Right lobe of liver (tissue), 6 donors: ENCODE data around the gene DGKI. TPM values are rescaled to one million over a fixed set of nuclear protein-coding genes. Genes with fewer than 3 reads are reported as not detected.

ENCODE experiments used
- ATAC-seq, 4 donors: fragments of 200-7000 bp; cut with Tn5 transposase; one replicate each; pipeline ENCODE4 v1.9.1; 2020; ENCODE audit warnings: mild to moderate bottlenecking in 4 of 4, moderate library complexity in 4 of 4
- DNase-seq, 3 donors: peaks; one replicate each; pipeline ENCODE4 v3.0.0-alpha.2; 2020
- H3K27ac ChIP-seq, 3 donors: fragments of 200-600 bp; one replicate each; pipeline ENCODE4 v1.8.0; 2022
- H3K27me3 ChIP-seq, 2 donors: fragments of 200-600 bp; one replicate each; pipeline ENCODE4 v1.8.0; 2022
- H3K36me3 ChIP-seq, 4 donors: fragments of 200-600 bp; sonication (generic) in 1 of 4; one replicate each; pipeline versions ENCODE4 v1.5.1 to v1.8.0; 2017 to 2022; ENCODE audit warnings: control low read depth in 1 of 4
- H3K4me1 ChIP-seq, 4 donors: fragments of 200-600 bp; sonication (generic) in 1 of 4; one replicate each; pipeline versions ENCODE4 v1.5.1 to v1.8.0; 2017 to 2022; ENCODE audit warnings: control low read depth in 1 of 4
- H3K4me3 ChIP-seq, 3 donors: fragments of 200-600 bp; one replicate each; pipeline ENCODE4 v1.8.0; 2022
- H3K9me3 ChIP-seq, 4 donors: fragments of 200-600 bp; sonication (generic) in 1 of 4; one replicate each; pipeline versions ENCODE4 v1.5.1 to v1.8.0; 2017 to 2022; ENCODE audit warnings: control low read depth in 1 of 4
- CTCF ChIP-seq, 4 donors: fragments of 200-600 bp in 3 of 4; fragments of 450-650 bp in 1 of 4; IDR thresholded peaks; one replicate each; pipeline versions ENCODE4 v1.5.1 to v1.8.0; 2016 to 2022; ENCODE audit warnings: antibody characterized with exemption in 4 of 4, mild to moderate bottlenecking in 2 of 4
- POLR2A ChIP-seq: fragments of 450-650 bp; IDR thresholded peaks from one replicate; pipeline ENCODE4 v1.6.1; 2017; ENCODE audit warnings: antibody characterized with exemption, mild to moderate bottlenecking
- WGBS: methylation state at CpG from one replicate; pipeline ENCODE4 v1.1.6; 2018; ENCODE audit warnings: low coverage, low lambda C conversion rate; ENCODE audit not compliant: insufficient coverage; ENCODE audit errors: missing lambda C conversion rate; 5-methylcytosine and 5-hydroxymethylcytosine counted together
- intact Hi-C, 2 donors: fragments of 100-400 bp; cut with DNase I; formaldehyde crosslinking; loops; one replicate each; pipeline versions ENCODE4 v1.11.2 to v1.14.1; 2022
- total RNA-seq, 6 experiments: library from RNA; depleted of rRNA in 2 of 6; stranded (reverse); fragments of >200 nt in 2 of 6; fragmentation: NEBNext Ultra II Directional in 3 of 6; extraction: Animal tissue kit (Norgen Biotek cat#: 25700) in 3 of 6; gene quantifications; one replicate each; pipeline versions ENCODE4 v1.1.0 to v1.2.4, GENCODE V29; 2016 to 2023
- donor health status: DM: no; HTN: yes; CAD: no.
- donor health status: DM: no; HTN: no; CAD: no.
- donor health status: DM: no; HTN: no; CAD: no.
- donor health status: DM: no; HTN: yes; CAD: no.
- donor health status: DM: no; HTN: yes; CAD: no.

DGKI gene
- total RNA-seq, 6 experiments from 2014 or later, result 0.05 to 0.35 (median 0.06) TPM; not detected in 1

GRCh38 chr7:137476937-137477336 lies 369.8 kb downstream of the DGKI start:
- Histone ChIP-seq H3K9me3 (peaks cover 0 to 5% (median 0%) of the 10 kb centered on the region in 4 donors), H3K27ac (no peak overlapping the region), H3K27me3 (no peaks in the 10 kb centered on the region), H3K4me3 (no peak overlapping the region), H3K36me3 (no peaks in the 10 kb centered on the region), H3K4me1 (no peaks in the 10 kb centered on the region)
- ATAC-seq (no peak), DNase-seq (no peak)
- TF ChIP-seq CTCF (IDR thresholded peaks at IDR 0.05) (no peak), POLR2A (no peak)
- 46% methylated on average over 1 of the region's 1 CpG for WGBS
- intact Hi-C loops, result no loop called here

- Histone ChIP-seq H3K27ac (no peak overlapping the region), H3K9me3 (peaks cover 0 to 5% (median 0%) of the 10 kb centered on the region in 4 donors), H3K27me3 (no peaks in the 10 kb centered on the region), H3K4me1 (no peaks in the 10 kb centered on the region), H3K36me3 (no peaks in the 10 kb centered on the region), H3K4me3 (no peak overlapping the region)
- 51% methylated on average over 4 of the region's 7 CpGs for WGBS
- ATAC-seq (no peak), DNase-seq (no peak)
- TF ChIP-seq POLR2A (no peak), CTCF (IDR thresholded peaks at IDR 0.05) (no peak)
- intact Hi-C loops, result no loop called here
Observed at GRCh38 chr7:137475966-137476365, 370.8 kb downstream of the DGKI start.

GRCh38 chr7:137474540-137475026 lies 372.2 kb downstream of the DGKI start:
- H3K9me3 ChIP-seq, result peaks cover 0 to 5% (median 0%) of the 10 kb centered on the region in 4 donors
- intact Hi-C loops, result no loop called here
- DNase-seq (no peak), ATAC-seq (no peak)
- TF ChIP-seq POLR2A, result no peak
- no peak for TF ChIP-seq CTCF (IDR thresholded peaks at IDR 0.05)
- no peaks in the 10 kb centered on the region for H3K36me3 ChIP-seq
- 66% methylated on average over 9 of the region's 11 CpGs for WGBS
- H3K27ac ChIP-seq, result no peak overlapping the region
- H3K4me1 ChIP-seq, result no peaks in the 10 kb centered on the region
- no peak overlapping the region for H3K4me3 ChIP-seq
- H3K27me3 ChIP-seq, result no peaks in the 10 kb centered on the region

GRCh38 chr7:137471128-137471527 lies 375.6 kb downstream of the DGKI start:
- 51% methylated on average over 3 of the region's 3 CpGs for WGBS
- Histone ChIP-seq H3K4me3 (no peak overlapping the region), H3K4me1 (no peaks in the 10 kb centered on the region), H3K9me3 (peaks cover 0 to 5% (median 0%) of the 10 kb centered on the region in 4 donors), H3K36me3 (no peaks in the 10 kb centered on the region), H3K27me3 (no peaks in the 10 kb centered on the region), H3K27ac (no peak overlapping the region)
- DNase-seq (no peak), ATAC-seq (no peak)
- TF ChIP-seq CTCF (IDR thresholded peaks at IDR 0.05), result no peak
- TF ChIP-seq POLR2A, result no peak
- intact Hi-C loops, result no loop called here

GRCh38 chr7:137469858-137470257 lies 376.9 kb downstream of the DGKI start:
- Histone ChIP-seq H3K27me3 (no peaks in the 10 kb centered on the region), H3K27ac (no peak overlapping the region), H3K36me3 (no peaks in the 10 kb centered on the region), H3K9me3 (peaks cover 0 to 5% (median 0%) of the 10 kb centered on the region in 4 donors), H3K4me3 (no peak overlapping the region), H3K4me1 (no peaks in the 10 kb centered on the region)
- WGBS, result 57% methylated on average over 6 of the region's 6 CpGs
- ATAC-seq (no peak), DNase-seq (no peak)
- no peak for TF ChIP-seq POLR2A
- no peak for TF ChIP-seq CTCF (IDR thresholded peaks at IDR 0.05)
- intact Hi-C loops, result no loop called here
